Thymus (tissue), 11 donors: ENCODE measurements around the gene TGFBR3. TPM values are rescaled to one million over a fixed set of nuclear protein-coding genes. Genes with fewer than 3 reads are reported as not detected.

Experiments used
- DNase-seq, 9 donors: peaks; one replicate each; pipeline ENCODE4 v3.0.0-alpha.2; 2013; ENCODE audit warnings: low spot score in 9 of 9, low read depth in 6 of 9, missing footprints in 1 of 9
- H3K27ac ChIP-seq, 2 donors: one replicate each; pipeline ENCODE4 v1.5.1; 2013; ENCODE audit warnings: control low read depth in 1 of 2, low read depth in 1 of 2, low read length in 1 of 2, mild to moderate bottlenecking in 1 of 2, moderate library complexity in 1 of 2
- H3K27me3 ChIP-seq, 2 donors: one replicate each; pipeline ENCODE4 v1.5.1; 2013; ENCODE audit warnings: low read length in 1 of 2; ENCODE audit not compliant: control insufficient read depth in 2 of 2, insufficient read depth in 1 of 2
- H3K36me3 ChIP-seq, 2 donors: one replicate each; pipeline ENCODE4 v1.5.1; 2013; ENCODE audit warnings: low read length in 1 of 2, mild to moderate bottlenecking in 1 of 2, moderate library complexity in 1 of 2; ENCODE audit not compliant: control insufficient read depth in 2 of 2, insufficient read depth in 2 of 2
- H3K4me1 ChIP-seq, 2 donors: one replicate each; pipeline ENCODE4 v1.5.1; 2013; ENCODE audit warnings: low read length in 2 of 2; ENCODE audit not compliant: control insufficient read depth in 2 of 2, insufficient read depth in 2 of 2
- H3K4me3 ChIP-seq, 2 donors: one replicate each; pipeline ENCODE4 v1.5.1; 2013; ENCODE audit warnings: low read length in 2 of 2, control low read depth in 1 of 2, mild to moderate bottlenecking in 1 of 2
- H3K9me3 ChIP-seq, 2 donors: one replicate each; pipeline ENCODE4 v1.5.1; 2013; ENCODE audit warnings: low read length in 1 of 2, mild to moderate bottlenecking in 1 of 2; ENCODE audit not compliant: control insufficient read depth in 2 of 2, insufficient read depth in 1 of 2
- WGBS: extraction: QIAGEN DNeasy Blood & Tissue Kit; methylation state at CpG from one replicate; pipeline ENCODE4 v1.1.7; 2013; 5-methylcytosine and 5-hydroxymethylcytosine counted together
- polyA plus RNA-seq: library from polyadenylated mRNA; stranded (reverse); fragments of 200-250 nt; gene quantifications from one replicate; pipeline ENCODE4 v1.2.3, GENCODE V29; 2013
- total RNA-seq: library from RNA; stranded (reverse); fragments of 120-200 nt; gene quantifications from one replicate; pipeline ENCODE4 v1.2.4, GENCODE V29; 2013
- donor health status: healthy.

The TGFBR3 gene
- total and polyA plus RNA-seq, 2 donors, result 5.4 to 10.1 TPM

- Histone ChIP-seq H3K36me3 (no peaks in the 10 kb centered on the region), H3K4me1 (peaks cover 3 to 35% of the 10 kb centered on the region in 2 donors), H3K27me3 (no peaks in the 10 kb centered on the region), H3K4me3 (no peak overlapping the region), H3K27ac (no peak overlapping the region), H3K9me3 (no peaks in the 10 kb centered on the region)
- 78% methylated on average over 8 of the region's 8 CpGs for WGBS
- no peak for DNase-seq
Measured at GRCh38 chr1:91734761-91735160, 151.2 kb downstream of the TGFBR3 start.

GRCh38 chr1:91733108-91733710, 152.7 kb downstream of the TGFBR3 start:
- no peak overlapping the region for H3K27ac ChIP-seq
- H3K4me1 ChIP-seq, result peaks cover 3 to 35% of the 10 kb centered on the region in 2 donors
- no peak overlapping the region for H3K4me3 ChIP-seq
- no peaks in the 10 kb centered on the region for H3K36me3 ChIP-seq
- 77% methylated on average over 8 of the region's 8 CpGs for WGBS
- H3K9me3 ChIP-seq, result no peaks in the 10 kb centered on the region
- DNase-seq, result no peak
- no peaks in the 10 kb centered on the region for H3K27me3 ChIP-seq

- WGBS, result 87% methylated on average over 15 of the region's 15 CpGs
- Histone ChIP-seq H3K27me3 (no peaks in the 10 kb centered on the region), H3K36me3 (no peaks in the 10 kb centered on the region), H3K9me3 (no peaks in the 10 kb centered on the region), H3K27ac (peak overlapping the region; percentile 5 to 15), H3K4me3 (no peak overlapping the region), H3K4me1 (peaks cover 3 to 35% of the 10 kb centered on the region in 2 donors)
- DNase-seq, result no peak
Measured at GRCh38 chr1:91732291-91733107, 153.5 kb downstream of the TGFBR3 start.

- Histone ChIP-seq H3K27ac (peak overlapping the region in 1 of 2 donors; percentile 5), H3K36me3 (no peaks in the 10 kb centered on the region), H3K27me3 (no peaks in the 10 kb centered on the region), H3K4me3 (no peak overlapping the region), H3K9me3 (no peaks in the 10 kb centered on the region), H3K4me1 (peaks cover 3 to 32% of the 10 kb centered on the region in 2 donors)
- 2% methylated on average over 4 of the region's 4 CpGs for WGBS
- DNase-seq, result peak in 1 of 9 donors; percentile 15
Measured at GRCh38 chr1:91731815-91732214, 154.1 kb downstream of the TGFBR3 start.

GRCh38 chr1:91730801-91731732, 154.9 kb downstream of the TGFBR3 start:
- H3K4me1 ChIP-seq, result peaks cover 3 to 32% of the 10 kb centered on the region in 2 donors
- H3K27ac ChIP-seq, result peak overlapping the region in 1 of 2 donors; percentile 70
- no peaks in the 10 kb centered on the region for H3K36me3 ChIP-seq
- H3K9me3 ChIP-seq, result no peaks in the 10 kb centered on the region
- peak in 1 of 9 donors; percentile 48 for DNase-seq
- H3K27me3 ChIP-seq, result no peaks in the 10 kb centered on the region
- H3K4me3 ChIP-seq, result no peak overlapping the region
- 92% methylated on average over 15 of the region's 15 CpGs for WGBS

GRCh38 chr1:91729621-91730358, 156.2 kb downstream of the TGFBR3 start:
- no peaks in the 10 kb centered on the region for H3K36me3 ChIP-seq
- H3K9me3 ChIP-seq, result no peaks in the 10 kb centered on the region
- no peaks in the 10 kb centered on the region for H3K27me3 ChIP-seq
- peaks cover 3 to 32% of the 10 kb centered on the region in 2 donors for H3K4me1 ChIP-seq
- DNase-seq, result no peak
- no peak overlapping the region for H3K4me3 ChIP-seq
- no peak overlapping the region for H3K27ac ChIP-seq
- 64% methylated on average over 11 of the region's 11 CpGs for WGBS

GRCh38 chr1:91727763-91728162, 158.2 kb downstream of the TGFBR3 start:
- Histone ChIP-seq H3K4me1 (peaks cover 3 to 26% of the 10 kb centered on the region in 2 donors), H3K27me3 (no peaks in the 10 kb centered on the region), H3K36me3 (no peaks in the 10 kb centered on the region), H3K9me3 (no peaks in the 10 kb centered on the region), H3K4me3 (no peak overlapping the region), H3K27ac (no peak overlapping the region)
- no peak for DNase-seq
- WGBS, result 90% methylated on average over 2 of the region's 2 CpGs

GRCh38 chr1:91725989-91726721, 159.8 kb downstream of the TGFBR3 start:
- no peak for DNase-seq
- Histone ChIP-seq H3K27ac (peak overlapping the region; percentile 12 to 18), H3K36me3 (no peaks in the 10 kb centered on the region), H3K9me3 (no peaks in the 10 kb centered on the region), H3K4me1 (peaks cover 0 to 10% of the 10 kb centered on the region in 2 donors), H3K27me3 (no peaks in the 10 kb centered on the region), H3K4me3 (no peak overlapping the region)
- 91% methylated on average over 7 of the region's 7 CpGs for WGBS
